ENCODE data around the gene CORO1C. TPM values are rescaled to one million over a fixed set of nuclear protein-coding genes. Genes with fewer than 3 reads are reported as not detected.

CORO1C gene
- polyA plus RNA-seq, 1 experiment, result 532 TPM

DNA sequence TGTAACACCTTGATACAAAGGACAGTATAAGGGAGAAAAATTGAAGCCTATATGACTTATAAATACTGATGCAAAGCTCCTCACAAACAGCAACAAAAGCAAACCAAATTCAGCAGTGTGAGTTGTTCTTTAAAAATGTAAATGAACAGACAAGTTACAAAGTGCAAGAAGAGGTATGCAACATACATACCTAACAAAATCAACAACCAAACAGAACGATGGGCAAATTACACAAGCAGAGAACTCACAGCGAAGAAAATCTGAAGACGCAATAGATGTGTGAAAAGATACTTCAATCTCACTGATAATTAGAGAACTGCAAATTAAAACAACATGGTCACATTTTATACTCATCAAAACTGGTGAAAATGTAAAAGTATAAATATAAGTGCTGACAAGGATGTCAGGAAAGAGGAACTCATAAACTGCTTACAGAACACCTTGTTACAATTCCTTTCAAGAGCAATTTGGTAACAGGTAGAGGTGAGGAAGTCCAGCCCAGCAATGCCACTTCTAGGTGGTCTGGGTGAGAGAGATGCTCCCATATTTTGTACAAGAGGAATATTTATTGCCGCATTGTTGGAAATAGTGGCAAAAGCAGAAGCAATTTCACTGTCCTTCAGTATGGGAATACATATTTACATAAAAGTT, 47.3 kb downstream of the CORO1C start:
- Histone ChIP-seq H3K36me3 (ENCODE audit: control insufficient read depth, insufficient read depth, low read length) (peaks cover 2% of the 10 kb centered on the region; the same call in 1 of the 2 replicates), H3K27me3 (ENCODE audit: control insufficient read depth, insufficient read depth, low read length) (no peaks in the 10 kb centered on the region), H3K4me3 (ENCODE audit: low read depth, low read length) (no peak overlapping the region)
- DNase-seq (ENCODE audit: low read depth), result no peak
- POLR2A ChIA-PET, result no interaction called here
- CTCF ChIA-PET, result no interaction called here
- no peak for TF ChIP-seq CTCF (IDR thresholded peaks at IDR 0.05; ENCODE audit: insufficient read depth, low read depth, low read length)

DNA sequence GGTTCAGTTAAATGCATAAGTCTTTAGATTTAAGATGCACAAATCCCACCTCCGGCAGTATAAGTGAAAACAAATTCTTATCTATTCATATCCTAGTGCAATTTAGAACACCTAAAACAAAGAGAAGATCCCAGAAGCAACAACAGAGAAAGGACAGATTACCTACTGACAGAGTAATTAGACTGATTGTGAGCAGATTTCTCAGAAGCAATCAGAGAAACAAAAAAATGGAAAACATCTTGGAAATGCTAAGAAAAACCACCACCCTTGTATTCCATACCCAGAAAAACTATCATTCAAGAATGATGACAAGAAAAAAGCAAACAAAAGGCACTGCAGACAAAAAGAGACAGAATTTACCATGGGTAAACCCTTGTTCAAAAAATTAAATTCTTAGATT, 50.0 kb downstream of the CORO1C start:
- Histone ChIP-seq H3K4me3 (ENCODE audit: low read depth, low read length) (no peak overlapping the region), H3K36me3 (ENCODE audit: control insufficient read depth, insufficient read depth, low read length) (peaks cover 2% of the 10 kb centered on the region; the same call in 1 of the 2 replicates), H3K27me3 (ENCODE audit: control insufficient read depth, insufficient read depth, low read length) (no peaks in the 10 kb centered on the region)
- TF ChIP-seq CTCF (IDR thresholded peaks at IDR 0.05; ENCODE audit: insufficient read depth, low read depth, low read length), result no peak
- ChIA-PET CTCF (interaction anchor here (1.5 kb wide), 1 partner anchor 13 kb away, joined by 4 read pairs; no protein-coding TSS in a partner anchor), POLR2A (no interaction called here)
- no peak for DNase-seq (ENCODE audit: low read depth)

GRCh38 chr12:108679106-108679681, 52.1 kb downstream of the CORO1C start:
- Histone ChIP-seq H3K27me3 (ENCODE audit: control insufficient read depth, insufficient read depth, low read length) (no peaks in the 10 kb centered on the region), H3K36me3 (ENCODE audit: control insufficient read depth, insufficient read depth, low read length) (peaks cover 5% of the 10 kb centered on the region; the same call in 1 of the 2 replicates), H3K4me3 (ENCODE audit: low read depth, low read length) (no peak overlapping the region)
- ChIA-PET CTCF (interaction anchor here (1.0 to 1.7 kb wide), 5 partner anchors 10 to 124 kb away, joined by 3 to 6 read pairs (median 4); no protein-coding TSS in a partner anchor), POLR2A (interaction anchor here (0.6 kb wide), 2 partner anchors 32 to 153 kb away, joined by 3 to 8 read pairs; no protein-coding TSS in a partner anchor)
- DNase-seq (ENCODE audit: low read depth), result no peak
- TF ChIP-seq CTCF (IDR thresholded peaks at IDR 0.05; ENCODE audit: insufficient read depth, low read depth, low read length), result no peak

DNA sequence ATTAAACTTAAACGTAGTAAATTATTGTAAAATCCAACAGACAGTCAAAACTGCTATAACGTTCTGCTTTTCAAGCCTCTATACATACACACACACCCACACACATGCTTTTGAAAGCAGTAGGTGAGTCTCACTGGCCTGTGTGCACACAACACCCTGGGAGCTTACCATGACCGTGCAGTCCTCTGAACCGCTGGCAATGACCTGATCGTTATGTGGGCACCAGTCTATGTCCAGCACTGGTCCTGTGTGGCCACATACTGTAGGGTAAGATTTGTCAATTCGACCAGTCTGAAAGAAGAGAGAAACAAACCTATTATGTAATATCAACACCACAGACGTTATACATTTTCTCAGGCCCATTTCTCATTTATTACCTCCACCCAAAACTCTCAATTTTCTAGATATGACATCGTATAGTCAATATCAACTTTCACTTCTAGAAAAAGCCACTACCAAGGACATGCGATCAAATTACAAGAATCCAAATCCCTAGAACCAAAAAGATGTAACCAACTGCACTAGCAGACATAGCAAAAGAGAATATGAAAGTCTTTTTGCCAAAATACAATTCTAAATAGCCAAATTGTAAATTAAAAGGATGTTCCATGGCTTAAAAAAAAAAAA, 53.1 kb downstream of the CORO1C start:
- H3K36me3 ChIP-seq (ENCODE audit: control insufficient read depth, insufficient read depth, low read length), result peaks cover 5% of the 10 kb centered on the region; the same call in 1 of the 2 replicates
- DNase-seq (ENCODE audit: low read depth), result no peak
- TF ChIP-seq CTCF (IDR thresholded peaks at IDR 0.05; ENCODE audit: insufficient read depth, low read depth, low read length), result no peak
- no peaks in the 10 kb centered on the region for H3K27me3 ChIP-seq (ENCODE audit: control insufficient read depth, insufficient read depth, low read length)
- no peak overlapping the region for H3K4me3 ChIP-seq (ENCODE audit: low read depth, low read length)
- CTCF ChIA-PET, result no interaction called here
- POLR2A ChIA-PET, result no interaction called here

GRCh38 chr12:108677381-108677780, 53.9 kb downstream of the CORO1C start:
- ChIA-PET CTCF (no interaction called here), POLR2A (no interaction called here)
- peaks cover 5% of the 10 kb centered on the region; the same call in 1 of the 2 replicates for H3K36me3 ChIP-seq (ENCODE audit: control insufficient read depth, insufficient read depth, low read length)
- no peak overlapping the region for H3K4me3 ChIP-seq (ENCODE audit: low read depth, low read length)
- no peak for TF ChIP-seq CTCF (IDR thresholded peaks at IDR 0.05; ENCODE audit: insufficient read depth, low read depth, low read length)
- H3K27me3 ChIP-seq (ENCODE audit: control insufficient read depth, insufficient read depth, low read length), result no peaks in the 10 kb centered on the region
- no peak for DNase-seq (ENCODE audit: low read depth)

Measured in BJ (cell line).